Ectodermal cell (in vitro differentiated cells): Measurements from ENCODE around the gene E2F8.
"Not testable (repeated sequence)": the region's sequence is repeated elsewhere in the genome, so short reads cannot be mapped to it uniquely, and the experiment has no call there.

Experiments used
- H3K27ac ChIP-seq: 2 replicates; pipeline ENCODE4 v1.7.0; 2013; ENCODE audit warnings: mild to moderate bottlenecking, low read depth, low read length; ENCODE audit not compliant: insufficient read depth, poor library complexity, severe bottlenecking
- H3K27me3 ChIP-seq: 2 replicates; pipeline ENCODE4 v1.7.0; 2013; ENCODE audit warnings: mild to moderate bottlenecking, low read length; ENCODE audit not compliant: insufficient read depth, control insufficient read depth, poor library complexity, severe bottlenecking
- H3K36me3 ChIP-seq: one replicate; pipeline ENCODE4 v1.7.0; 2013; ENCODE audit warnings: low read length; ENCODE audit not compliant: control insufficient read depth, insufficient read depth
- H3K4me1 ChIP-seq: one replicate; pipeline ENCODE4 v1.7.0; 2013; ENCODE audit warnings: low read length; ENCODE audit not compliant: control insufficient read depth, insufficient read depth
- H3K4me3 ChIP-seq: 2 replicates; pipeline ENCODE4 v1.7.0; 2013; ENCODE audit warnings: low read depth, low read length, control low read depth; ENCODE audit not compliant: insufficient read depth
- H3K9me3 ChIP-seq: 2 replicates; pipeline ENCODE4 v1.7.0; 2013; ENCODE audit warnings: mild to moderate bottlenecking, low read length, moderate library complexity; ENCODE audit not compliant: control insufficient read depth
- WGBS, 2 experiments: methylation state at CpG; one replicate each; pipeline ENCODE4 v1.1.7; 2013; ENCODE audit warnings: missing lambda C conversion rate in 2 of 2; 5-methylcytosine and 5-hydroxymethylcytosine counted together

E2F8 gene

GRCh38 chr11:19275496-19275895, 34.8 kb upstream of the E2F8 start:
- H3K27me3 ChIP-seq: no peaks in the 10 kb centered on the region
- H3K36me3 ChIP-seq: no peaks in the 10 kb centered on the region
- no peaks in the 10 kb centered on the region for H3K9me3 ChIP-seq
- no peak overlapping the region for H3K4me3 ChIP-seq
- 90 to 92% methylated on average over 4 of the region's 4 CpGs for WGBS, 2 experiments
- H3K27ac ChIP-seq: no peak overlapping the region
- H3K4me1 ChIP-seq: peaks cover under 1% of the 10 kb centered on the region

GRCh38 chr11:19273219-19273618, 32.5 kb upstream of the E2F8 start:
- H3K27me3 ChIP-seq: not testable (repeated sequence)
- WGBS, 2 experiments: 94 to 95% methylated on average over 5 of the region's 5 CpGs

GRCh38 chr11:19268909-19269308, 28.2 kb upstream of the E2F8 start:
- no peaks in the 10 kb centered on the region for H3K4me1 ChIP-seq

More at GRCh38 chr11:19273219-19273618, 32.5 kb upstream of the E2F8 start:
- not testable (repeated sequence) for H3K4me1 ChIP-seq, H3K9me3 ChIP-seq, H3K27ac ChIP-seq, H3K4me3 ChIP-seq, H3K36me3 ChIP-seq

GRCh38 chr11:19267567-19267966, 26.8 kb upstream of the E2F8 start:
- Histone ChIP-seq H3K4me3 (no peak overlapping the region), H3K9me3 (no peaks in the 10 kb centered on the region), H3K4me1 (no peaks in the 10 kb centered on the region), H3K27ac (no peak overlapping the region), H3K27me3 (no peaks in the 10 kb centered on the region), H3K36me3 (no peaks in the 10 kb centered on the region)
- WGBS, 2 experiments: 96 to 97% methylated on average over 5 of the region's 5 CpGs

More at GRCh38 chr11:19268909-19269308, 28.2 kb upstream of the E2F8 start:
- Histone ChIP-seq H3K9me3 (no peaks in the 10 kb centered on the region), H3K27me3 (no peaks in the 10 kb centered on the region), H3K27ac (no peak overlapping the region), H3K4me3 (no peak overlapping the region), H3K36me3 (no peaks in the 10 kb centered on the region)
- 100% methylated on average over 1 of the region's 1 CpG for WGBS, 2 experiments

GRCh38 chr11:19263333-19263732, 22.6 kb upstream of the E2F8 start:
- Histone ChIP-seq H3K4me3 (no peak overlapping the region), H3K27me3 (no peaks in the 10 kb centered on the region), H3K27ac (no peak overlapping the region), H3K36me3 (no peaks in the 10 kb centered on the region), H3K9me3 (no peaks in the 10 kb centered on the region), H3K4me1 (no peaks in the 10 kb centered on the region)
- 70 to 91% methylated on average over 3 of the region's 3 CpGs for WGBS, 2 experiments

GRCh38 chr11:19259487-19260345, 19.0 kb upstream of the E2F8 start:
- 56 to 62% methylated on average over 5 to 6 of the region's 6 CpGs for WGBS, 2 experiments
- Histone ChIP-seq H3K27me3 (no peaks in the 10 kb centered on the region), H3K4me1 (no peaks in the 10 kb centered on the region), H3K9me3 (no peaks in the 10 kb centered on the region), H3K27ac (no peak overlapping the region), H3K36me3 (no peaks in the 10 kb centered on the region), H3K4me3 (no peak overlapping the region)

GRCh38 chr11:19258641-19259230, 18.0 kb upstream of the E2F8 start:
- no peaks in the 10 kb centered on the region for H3K27me3 ChIP-seq
- no peaks in the 10 kb centered on the region for H3K9me3 ChIP-seq
- no peak overlapping the region for H3K4me3 ChIP-seq
- H3K27ac ChIP-seq: no peak overlapping the region
- no peaks in the 10 kb centered on the region for H3K36me3 ChIP-seq
- WGBS, 2 experiments: 76 to 79% methylated on average over 4 of the region's 4 CpGs
- H3K4me1 ChIP-seq: no peaks in the 10 kb centered on the region

- H3K36me3 ChIP-seq, H3K4me3 ChIP-seq, H3K9me3 ChIP-seq, H3K27me3 ChIP-seq, H3K4me1 ChIP-seq, H3K27ac ChIP-seq: not testable (repeated sequence)
- WGBS, 2 experiments: 63 to 67% methylated on average over 3 of the region's 3 CpGs
These were observed 13.7 kb upstream of the E2F8 start for GRCh38 chr11:19254441-19254840.

- Histone ChIP-seq H3K4me1 (peaks cover 9% of the 10 kb centered on the region), H3K9me3 (no peaks in the 10 kb centered on the region), H3K27ac (no peak overlapping the region), H3K4me3 (no peak overlapping the region), H3K27me3 (no peaks in the 10 kb centered on the region), H3K36me3 (no peaks in the 10 kb centered on the region)
- 92 to 95% methylated on average over 3 of the region's 3 CpGs for WGBS, 2 experiments
These were observed 13.1 kb upstream of the E2F8 start for GRCh38 chr11:19253817-19254216.

- Histone ChIP-seq H3K27me3 (no peaks in the 10 kb centered on the region), H3K4me3 (no peak overlapping the region), H3K36me3 (no peaks in the 10 kb centered on the region), H3K9me3 (no peaks in the 10 kb centered on the region), H3K4me1 (peaks cover 9% of the 10 kb centered on the region), H3K27ac (no peak overlapping the region)
- 89 to 91% methylated on average over 7 of the region's 7 CpGs for WGBS, 2 experiments
These were observed 12.5 kb upstream of the E2F8 start for GRCh38 chr11:19253153-19253745.
